Hepatocyte (in vitro differentiated cells): ENCODE data around the gene NAPSA. TPM values are rescaled to one million over a fixed set of nuclear protein-coding genes. Genes with fewer than 3 reads are reported as not detected.
"Not testable (repeated sequence)": the region's sequence is repeated elsewhere in the genome, so short reads cannot be mapped to it uniquely, and the experiment has no call there.

Experiments used
- DNase-seq: peaks from one replicate; pipeline ENCODE4 v3.0.0-alpha.2; 2016; ENCODE audit warnings: low spot score
- H2AFZ ChIP-seq: fragments of 200-600 bp; sonication (generic); 2 replicates; pipeline ENCODE4 v1.6.0; 2016; ENCODE audit warnings: antibody characterized with exemption, mild to moderate bottlenecking
- H3K27ac ChIP-seq: fragments of 200-600 bp; sonication (generic); 2 replicates; pipeline ENCODE4 v1.5.1; 2016; ENCODE audit warnings: mild to moderate bottlenecking
- H3K27me3 ChIP-seq: fragments of 200-600 bp; sonication (generic); 2 replicates; pipeline ENCODE4 v1.6.1; 2016
- H3K36me3 ChIP-seq: fragments of 200-600 bp; sonication (generic); replicated peaks from 2 replicates; pipeline ENCODE4 v1.5.1; 2016; ENCODE audit warnings: low read depth; ENCODE audit not compliant: insufficient read depth
- H3K4me1 ChIP-seq: fragments of 200-600 bp; sonication (generic); 2 replicates; pipeline ENCODE4 v1.5.1; 2016; ENCODE audit warnings: mild to moderate bottlenecking, moderate library complexity; ENCODE audit not compliant: insufficient read depth
- H3K4me2 ChIP-seq: fragments of 200-600 bp; sonication (generic); 2 replicates; pipeline ENCODE4 v1.6.0; 2016
- H3K4me3 ChIP-seq: fragments of 200-600 bp; sonication (generic); 2 replicates; pipeline ENCODE4 v1.5.1; 2016; ENCODE audit warnings: mild to moderate bottlenecking
- H3K79me2 ChIP-seq: fragments of 200-600 bp; sonication (generic); 2 replicates; pipeline ENCODE4 v1.6.0; 2017; ENCODE audit warnings: mild to moderate bottlenecking
- H3K9me2 ChIP-seq: fragments of 200-600 bp; sonication (generic); replicated peaks from 2 replicates; pipeline ENCODE4 v1.6.0; 2017; ENCODE audit warnings: mild to moderate bottlenecking; ENCODE audit not compliant: insufficient read depth
- H3K9me3 ChIP-seq: fragments of 200-600 bp; sonication (generic); 2 replicates; pipeline ENCODE4 v1.5.1; 2016; ENCODE audit warnings: low read depth, mild to moderate bottlenecking
- H4K20me1 ChIP-seq: fragments of 200-600 bp; sonication (generic); 2 replicates; pipeline ENCODE4 v1.6.0; 2016; ENCODE audit warnings: mild to moderate bottlenecking; ENCODE audit not compliant: insufficient read depth, poor library complexity, severe bottlenecking
- EZH2 ChIP-seq: fragments of 200-600 bp; sonication (generic); IDR thresholded peaks from 2 replicates; pipeline ENCODE4 v1.6.1; 2016; ENCODE audit warnings: antibody characterized with exemption, mild to moderate bottlenecking, borderline replicate concordance
- EZH2phosphoT487 ChIP-seq: fragments of 200-600 bp; sonication (generic); IDR thresholded peaks from one replicate; pipeline ENCODE4 v1.6.1; 2018; ENCODE audit warnings: antibody characterized with exemption, mild to moderate bottlenecking, low read depth, moderate library complexity; ENCODE audit not compliant: unreplicated experiment, severe bottlenecking
- WGBS: methylation state at CpG from one replicate; pipeline ENCODE4 v1.1.6; 2016; ENCODE audit warnings: low lambda C conversion rate; ENCODE audit errors: missing lambda C conversion rate; 5-methylcytosine and 5-hydroxymethylcytosine counted together
- polyA plus RNA-seq: library from polyadenylated mRNA; unstranded; fragments of >200 nt; fragmentation: Nextera tagmentation; extraction: Ambion mirVana; gene quantifications from 2 replicates; pipeline ENCODE4 v1.2.1, GENCODE V29; 2016
- total RNA-seq: library from RNA; depleted of rRNA; stranded (reverse); fragments of >200 nt; gene quantifications from 2 replicates; pipeline ENCODE4 v1.2.3, GENCODE V29; 2014
- TF ChIP-seq, protein P1 (sequence below): fragments of 200-600 bp; sonication (generic); IDR thresholded peaks from 2 replicates; pipeline ENCODE4 v1.5.1; 2016; ENCODE audit warnings: antibody characterized with exemption, mild to moderate bottlenecking; ENCODE audit not compliant: poor library complexity

NAPSA gene
- total and polyA plus RNA-seq, 2 experiments from 2014 or later: 2.7 to 7.3 TPM

DNA sequence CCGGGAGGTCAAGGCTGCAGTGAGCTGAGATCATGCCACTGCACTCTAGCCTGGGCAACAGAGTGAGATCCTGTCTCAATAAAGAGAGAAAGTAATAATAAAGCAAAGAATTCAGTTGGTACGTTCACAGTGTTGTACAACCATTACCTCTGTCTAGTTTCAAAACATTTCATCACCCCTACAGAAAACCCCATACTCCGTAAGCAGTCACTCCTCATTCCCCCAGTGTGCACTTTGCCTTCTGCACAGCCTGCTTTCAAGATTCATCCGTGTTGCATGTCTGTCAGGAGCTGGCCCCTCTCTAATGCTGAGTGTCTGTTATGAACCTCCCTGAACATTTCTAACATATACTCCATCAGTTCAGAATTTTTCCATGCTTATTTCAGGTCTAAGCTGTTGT is 28.1 kb upstream of the NAPSA start:
- TF ChIP-seq EZH2: no peak
- TF ChIP-seq, protein P1, sequence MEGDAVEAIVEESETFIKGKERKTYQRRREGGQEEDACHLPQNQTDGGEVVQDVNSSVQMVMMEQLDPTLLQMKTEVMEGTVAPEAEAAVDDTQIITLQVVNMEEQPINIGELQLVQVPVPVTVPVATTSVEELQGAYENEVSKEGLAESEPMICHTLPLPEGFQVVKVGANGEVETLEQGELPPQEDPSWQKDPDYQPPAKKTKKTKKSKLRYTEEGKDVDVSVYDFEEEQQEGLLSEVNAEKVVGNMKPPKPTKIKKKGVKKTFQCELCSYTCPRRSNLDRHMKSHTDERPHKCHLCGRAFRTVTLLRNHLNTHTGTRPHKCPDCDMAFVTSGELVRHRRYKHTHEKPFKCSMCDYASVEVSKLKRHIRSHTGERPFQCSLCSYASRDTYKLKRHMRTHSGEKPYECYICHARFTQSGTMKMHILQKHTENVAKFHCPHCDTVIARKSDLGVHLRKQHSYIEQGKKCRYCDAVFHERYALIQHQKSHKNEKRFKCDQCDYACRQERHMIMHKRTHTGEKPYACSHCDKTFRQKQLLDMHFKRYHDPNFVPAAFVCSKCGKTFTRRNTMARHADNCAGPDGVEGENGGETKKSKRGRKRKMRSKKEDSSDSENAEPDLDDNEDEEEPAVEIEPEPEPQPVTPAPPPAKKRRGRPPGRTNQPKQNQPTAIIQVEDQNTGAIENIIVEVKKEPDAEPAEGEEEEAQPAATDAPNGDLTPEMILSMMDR: no peak
- no peak for TF ChIP-seq EZH2phosphoT487
- Histone ChIP-seq H3K4me3 (no peak overlapping the region), H2AFZ (no peak overlapping the region), H3K9me3 (no peaks in the 10 kb centered on the region), H3K27ac (no peak overlapping the region), H4K20me1 (no peaks in the 10 kb centered on the region), H3K36me3 (no peaks in the 10 kb centered on the region), H3K4me1 (no peaks in the 10 kb centered on the region), H3K9me2 (no peaks in the 10 kb centered on the region), H3K27me3 (no peaks in the 10 kb centered on the region), H3K79me2 (peaks cover 17% of the 10 kb centered on the region), H3K4me2 (no peak overlapping the region)
- DNase-seq: no peak
- 91% methylated on average over 4 of the region's 4 CpGs for WGBS

DNA sequence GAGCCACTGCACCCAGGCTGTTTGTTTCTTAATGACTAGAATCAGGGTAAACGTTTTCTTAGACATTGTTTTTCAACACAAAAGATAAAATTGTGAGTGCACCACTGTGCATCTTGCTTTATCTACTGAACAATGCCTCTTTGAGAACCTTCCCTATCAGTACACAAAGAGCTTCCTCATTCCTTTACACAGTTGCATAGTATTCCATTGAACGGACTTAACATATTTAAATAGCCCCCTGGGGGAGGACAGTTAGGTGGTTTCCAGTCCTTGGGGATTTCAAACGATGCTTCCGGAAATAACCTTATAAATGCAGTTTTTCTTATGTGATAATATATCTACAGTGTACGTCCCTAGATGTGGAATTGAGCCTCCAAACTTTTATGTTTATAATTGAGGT is 27.3 kb upstream of the NAPSA start:
- H3K4me2 ChIP-seq: no peak overlapping the region
- H3K27ac ChIP-seq: no peak overlapping the region
- no peaks in the 10 kb centered on the region for H3K9me3 ChIP-seq
- TF ChIP-seq EZH2 (no peak), EZH2phosphoT487 (no peak)
- TF ChIP-seq, protein P1: no peak
- no peaks in the 10 kb centered on the region for H4K20me1 ChIP-seq
- H3K27me3 ChIP-seq: no peaks in the 10 kb centered on the region
- no peaks in the 10 kb centered on the region for H3K4me1 ChIP-seq
- H3K79me2 ChIP-seq: peaks cover 25% of the 10 kb centered on the region
- DNase-seq: no peak
- no peak overlapping the region for H2AFZ ChIP-seq
- no peak overlapping the region for H3K4me3 ChIP-seq
- no peaks in the 10 kb centered on the region for H3K9me2 ChIP-seq
- WGBS: 95% methylated on average over 5 of the region's 5 CpGs
- H3K36me3 ChIP-seq: no peaks in the 10 kb centered on the region

DNA sequence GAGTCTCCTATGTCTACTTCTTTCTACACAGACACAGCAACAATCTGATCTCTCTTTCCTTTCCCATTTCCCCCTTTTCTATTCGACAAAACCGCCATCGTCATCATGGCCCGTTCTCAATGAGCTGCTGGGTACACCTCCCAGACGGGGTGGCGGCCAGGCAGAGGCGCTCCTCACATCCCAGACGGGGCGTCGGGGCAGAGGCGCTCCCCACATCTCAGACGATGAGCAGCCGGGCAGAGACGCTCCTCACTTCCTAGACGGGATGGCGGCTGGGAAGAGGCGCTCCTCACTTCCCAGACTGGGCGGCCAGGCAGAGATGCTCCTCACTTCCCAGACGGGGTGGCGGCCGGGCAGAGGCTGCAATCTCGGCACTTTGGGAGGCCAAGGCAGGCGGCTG is 25.5 kb upstream of the NAPSA start:
- 97% methylated on average over 19 of the region's 23 CpGs for WGBS
- not testable (repeated sequence) for H2AFZ ChIP-seq, H3K27ac ChIP-seq, H3K4me3 ChIP-seq, H3K4me1 ChIP-seq, H3K9me3 ChIP-seq, H3K4me2 ChIP-seq, H3K27me3 ChIP-seq, H3K36me3 ChIP-seq, H3K9me2 ChIP-seq, DNase-seq, H4K20me1 ChIP-seq
- H3K79me2 ChIP-seq: peaks cover 32% of the 10 kb centered on the region

DNA sequence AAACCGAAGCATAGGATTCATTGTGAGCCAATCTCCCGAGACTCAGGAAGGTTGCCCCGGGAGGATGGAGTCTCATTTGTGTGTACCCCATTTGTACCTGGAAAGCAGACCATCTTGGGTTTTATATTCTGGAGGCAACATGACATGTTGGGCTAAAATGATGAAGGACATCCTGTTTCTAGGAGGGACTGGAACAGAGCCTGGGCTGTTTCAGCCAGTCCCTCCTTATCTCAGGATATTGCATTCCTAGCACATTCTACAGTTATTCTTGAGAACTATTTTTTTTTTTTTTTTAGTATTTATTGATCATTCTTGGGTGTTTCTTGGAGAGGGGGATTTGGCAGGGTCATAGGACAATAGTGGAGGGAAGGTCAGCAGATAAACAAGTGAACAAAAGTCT is 24.9 kb upstream of the NAPSA start:
- peaks cover 38% of the 10 kb centered on the region for H3K79me2 ChIP-seq
- DNase-seq, H3K9me3 ChIP-seq, H3K4me2 ChIP-seq, H3K27ac ChIP-seq, H2AFZ ChIP-seq, H3K9me2 ChIP-seq, H3K4me3 ChIP-seq, H4K20me1 ChIP-seq, H3K36me3 ChIP-seq, H3K4me1 ChIP-seq, H3K27me3 ChIP-seq: not testable (repeated sequence)
- 97% methylated on average over 3 of the region's 3 CpGs for WGBS

DNA sequence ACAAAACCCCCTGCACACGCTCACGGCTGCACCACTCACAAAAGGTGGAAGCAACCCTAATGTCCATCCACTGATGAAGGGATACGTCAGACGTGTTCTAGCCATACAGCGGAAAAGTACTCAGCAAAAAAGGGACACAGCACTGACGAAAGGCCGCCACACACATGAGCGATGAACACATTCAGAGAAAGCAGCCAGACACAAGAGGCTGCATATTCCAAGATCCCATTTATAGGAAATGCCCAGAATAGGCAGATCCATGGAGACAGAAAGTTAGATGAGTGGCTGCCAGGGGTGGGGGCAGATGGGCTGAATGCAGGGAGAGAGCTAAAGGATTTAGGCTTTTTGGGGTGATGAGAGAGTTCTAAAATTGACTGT is 22.4 kb upstream of the NAPSA start:
- peaks cover 37% of the 10 kb centered on the region for H3K79me2 ChIP-seq
- TF ChIP-seq EZH2phosphoT487 (no peak), EZH2 (no peak)
- TF ChIP-seq, protein P1: no peak
- no peak for DNase-seq

More for the DNA sequence above, 22.4 kb upstream of the NAPSA start:
- Histone ChIP-seq H3K9me3 (no peaks in the 10 kb centered on the region), H3K27ac (no peak overlapping the region), H3K36me3 (no peaks in the 10 kb centered on the region), H3K4me2 (no peak overlapping the region), H3K4me3 (no peak overlapping the region), H3K4me1 (peaks cover 11% of the 10 kb centered on the region), H3K27me3 (no peaks in the 10 kb centered on the region), H4K20me1 (no peaks in the 10 kb centered on the region), H3K9me2 (no peaks in the 10 kb centered on the region), H2AFZ (no peak overlapping the region)
- WGBS: over 99% methylated on average over 8 of the region's 8 CpGs
